ENCODE measurements around the gene KCNIP2.

KCNIP2 gene

DNA sequence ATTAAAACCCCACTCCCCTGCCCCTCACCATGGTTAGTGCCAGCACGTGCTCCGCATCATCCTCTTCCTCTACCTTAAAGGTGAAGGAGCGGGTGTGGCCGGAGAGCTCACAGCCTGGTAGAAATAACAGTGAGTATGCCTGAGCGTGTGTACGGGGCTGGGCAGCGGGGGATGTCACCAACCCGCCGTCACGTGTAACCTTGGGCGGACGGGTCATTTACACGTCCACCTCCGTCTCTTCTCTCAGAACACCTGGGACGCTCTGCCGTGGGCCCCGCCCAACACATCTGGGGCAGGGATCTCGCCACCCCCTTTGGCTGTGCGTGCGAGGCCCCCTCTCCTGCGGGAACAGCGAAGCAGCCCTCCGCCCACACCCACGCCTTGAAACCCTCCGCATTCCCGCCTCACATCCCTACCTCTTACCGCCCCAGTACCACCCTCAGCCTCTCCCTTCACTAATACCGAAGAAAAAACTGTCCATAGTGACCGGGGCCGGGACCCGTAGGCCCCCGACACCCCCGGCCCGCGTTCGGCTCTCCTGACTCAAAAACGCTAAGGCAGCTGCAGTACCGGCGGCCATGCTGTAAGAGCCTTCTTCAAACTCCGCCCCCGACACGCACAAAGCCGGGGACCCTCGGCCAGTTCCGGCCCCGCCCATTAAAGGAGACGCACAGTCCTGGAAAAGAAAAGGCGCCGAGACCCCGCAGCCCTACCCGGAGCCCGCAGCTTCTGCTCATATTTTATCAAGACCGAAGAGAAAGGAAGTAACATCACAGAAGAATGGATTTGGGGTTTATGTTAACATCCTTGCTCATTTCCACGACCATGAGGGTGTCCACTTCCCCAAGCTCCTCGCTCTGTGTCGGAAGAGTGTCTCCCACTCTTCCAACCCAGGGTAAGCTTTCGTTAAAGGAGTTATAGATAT lies 60.5 kb downstream of the KCNIP2 start, which contains the start of gene NPM3:
Gene NPM3, minus strand, starts transcription at position 636 of the 925 bp plus-strand sequence. Its CDS starts 56 bp downstream, at position 580.
- DNase-seq (ENCODE audit: low read depth) = peak; percentile 80

DNA sequence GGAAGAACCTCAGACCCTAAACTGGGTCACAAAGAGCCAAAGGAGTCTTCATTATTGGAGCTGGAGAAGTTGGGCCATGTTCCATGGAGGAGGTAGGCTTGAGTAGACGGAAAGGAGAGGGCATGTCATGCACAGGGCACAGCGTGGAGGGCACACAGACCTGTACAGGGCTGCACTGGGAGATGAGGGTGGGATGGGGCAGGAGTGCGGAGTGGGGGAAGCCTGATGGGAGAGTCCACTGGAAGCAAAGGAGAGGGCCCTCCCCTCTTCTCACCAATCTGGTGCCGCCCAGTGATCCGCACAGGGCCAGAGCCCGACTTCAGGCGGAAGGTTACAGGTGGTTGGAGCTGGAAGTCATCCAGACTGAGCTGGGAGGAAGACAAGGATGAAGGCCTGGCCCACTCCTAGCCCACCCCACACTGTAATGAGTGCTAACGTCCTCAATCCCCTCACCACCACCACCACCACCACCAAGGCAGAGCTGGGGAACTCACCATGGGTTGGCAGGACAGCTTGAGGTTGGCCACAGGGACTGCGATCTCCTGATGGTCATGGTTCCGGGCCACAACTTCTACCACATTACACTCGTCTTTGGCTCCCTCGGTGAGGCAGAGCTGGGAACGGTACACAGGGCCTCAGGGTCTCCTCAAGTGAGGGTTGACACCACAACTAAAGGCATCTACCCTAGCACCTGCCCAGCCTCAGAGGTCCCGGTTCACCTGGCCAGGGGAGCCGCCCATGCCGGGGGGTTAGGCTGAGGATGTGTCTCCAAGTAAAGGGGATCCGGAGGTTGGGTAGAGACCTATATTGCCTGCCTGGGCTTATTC lies 61.4 kb downstream of the KCNIP2 start:
- DNase-seq (ENCODE audit: low read depth) = no peak

GRCh38 chr10:101781655-101781983 lies 62.0 kb downstream of the KCNIP2 start:
- no peak for DNase-seq (ENCODE audit: low read depth)

GRCh38 chr10:101780818-101781654 lies 62.6 kb downstream of the KCNIP2 start:
- peak; percentile 45 for DNase-seq (ENCODE audit: low read depth)

DNA sequence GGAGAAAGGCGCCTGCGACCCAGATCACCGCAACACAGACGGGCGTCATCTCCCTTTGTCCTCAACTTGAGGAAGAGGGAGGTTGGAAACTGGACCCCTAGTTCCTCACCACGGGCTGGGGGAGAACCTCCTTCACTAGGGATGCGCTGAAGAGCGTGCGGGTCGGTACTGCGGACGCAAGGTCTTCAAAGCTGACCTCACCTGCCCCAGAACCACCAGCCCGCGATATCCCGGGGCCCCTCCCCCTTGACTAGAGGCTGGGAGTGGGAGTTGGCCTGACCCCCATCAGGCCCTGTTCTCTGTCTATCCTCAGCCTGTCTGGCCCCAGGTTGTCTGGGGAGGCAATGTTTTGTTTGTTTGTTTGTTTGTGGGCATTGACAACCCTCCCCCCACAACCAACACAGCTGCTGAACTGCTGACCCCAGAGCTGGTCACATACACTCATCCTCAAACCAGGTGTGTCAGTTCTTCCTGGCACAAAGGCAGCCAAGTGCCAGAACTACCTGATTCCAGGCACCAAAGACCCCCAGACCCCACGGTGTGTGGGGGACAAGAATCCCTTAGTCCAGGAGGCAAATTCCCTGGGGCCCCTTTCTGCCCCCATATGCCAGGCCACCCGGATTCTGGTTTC lies 63.3 kb downstream of the KCNIP2 start:
- DNase-seq (ENCODE audit: low read depth) = no peak

- peak; percentile 74 for DNase-seq (ENCODE audit: low read depth)
These were observed 63.9 kb downstream of the KCNIP2 start for GRCh38 chr10:101779544-101780186.

DNA sequence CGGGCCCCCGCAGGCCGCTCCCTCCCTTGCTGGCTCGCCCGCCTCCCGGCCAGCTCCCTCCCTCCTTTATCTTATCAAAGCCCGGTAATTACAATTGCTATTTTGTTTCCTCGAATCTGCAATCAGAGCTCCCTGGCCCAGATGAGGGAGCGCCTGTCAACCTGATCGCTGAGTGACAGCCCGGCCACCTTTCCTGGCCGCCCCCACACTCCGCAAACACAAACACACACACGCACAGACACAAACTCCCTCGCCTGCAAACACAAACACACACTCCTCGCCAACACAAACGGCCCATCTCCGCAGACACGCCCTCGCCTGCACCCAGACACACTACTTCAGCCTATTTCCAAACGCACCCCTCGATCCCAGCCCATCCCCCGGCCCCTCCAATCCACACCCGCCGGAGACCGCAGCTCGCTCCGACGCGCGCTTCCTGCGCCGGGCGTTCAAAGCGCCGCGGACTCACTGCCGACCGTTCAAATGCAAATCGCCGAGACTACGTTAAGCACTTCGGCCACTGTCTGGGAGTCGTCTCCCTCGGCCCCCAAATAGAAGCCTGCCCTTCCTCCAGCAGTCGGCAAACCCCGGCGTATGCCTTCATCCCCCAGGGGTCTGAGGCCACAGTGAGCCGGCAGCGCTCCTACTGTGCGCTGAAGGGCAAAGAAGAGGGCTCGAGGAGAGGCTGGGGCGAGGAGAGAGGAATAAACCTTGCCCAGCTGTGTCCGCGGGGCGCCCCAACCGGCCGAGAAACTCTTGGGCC lies 64.6 kb downstream of the KCNIP2 start:
- DNase-seq (ENCODE audit: low read depth) = no peak

DNA sequence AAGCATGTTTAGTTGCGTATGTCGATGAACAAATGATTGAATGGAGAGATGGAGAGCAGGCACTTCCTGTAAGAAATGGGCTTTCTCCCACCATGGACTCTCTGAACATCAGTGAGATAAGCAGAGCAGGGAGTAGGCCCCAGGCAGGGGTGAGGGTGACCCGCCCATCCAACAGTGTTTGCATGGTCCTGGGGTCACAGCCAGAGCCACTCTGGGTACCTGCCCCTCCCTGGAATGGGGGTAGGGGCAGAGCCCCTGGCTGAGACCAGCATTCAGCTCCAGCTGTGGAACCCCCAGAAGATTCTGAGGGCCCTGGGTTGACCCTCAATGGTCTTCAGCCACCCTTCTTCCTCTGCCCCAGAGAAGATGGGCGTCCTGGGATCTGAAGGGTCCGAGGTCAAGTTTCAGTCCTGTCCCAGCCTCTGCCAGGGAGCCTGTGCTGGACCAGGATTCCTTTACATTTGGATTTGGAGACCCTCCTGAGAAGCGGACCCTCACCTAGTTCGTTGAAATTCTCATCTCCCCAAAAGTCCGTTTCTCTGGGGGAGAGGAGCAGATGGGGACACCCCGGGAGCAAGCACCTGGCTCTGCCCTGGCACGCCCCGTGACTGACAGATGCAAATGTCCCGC lies 65.3 kb downstream of the KCNIP2 start:
- DNase-seq (ENCODE audit: low read depth) = no peak

DNA sequence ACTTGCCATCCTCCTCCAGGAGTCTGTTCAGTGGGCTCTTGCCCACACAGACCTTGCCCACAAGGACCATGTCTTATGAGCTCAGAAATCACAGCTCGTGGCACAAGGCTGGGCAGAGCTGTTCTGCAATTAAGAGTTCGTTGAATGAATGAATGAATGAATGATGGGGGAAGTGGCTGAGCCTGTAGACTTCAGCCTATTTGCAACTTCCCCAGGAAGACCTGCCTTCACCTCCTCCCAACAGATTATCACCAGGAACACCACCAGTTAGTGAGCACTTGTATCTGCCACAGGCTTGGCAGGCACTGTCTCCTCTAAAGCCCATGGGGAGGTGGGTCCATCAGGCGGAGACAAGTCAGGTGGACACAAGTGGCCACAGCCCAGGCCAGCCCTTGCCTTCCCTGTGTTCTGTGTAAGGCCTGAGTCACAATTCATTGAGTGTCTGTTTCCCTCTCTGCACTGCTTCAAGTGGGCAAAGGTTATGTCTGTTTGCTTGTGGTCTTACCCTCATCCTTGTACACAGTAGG lies 65.9 kb downstream of the KCNIP2 start:
- DNase-seq (ENCODE audit: low read depth) = no peak

- DNase-seq (ENCODE audit: low read depth) = no peak
These were observed 67.3 kb downstream of the KCNIP2 start for GRCh38 chr10:101776161-101776817.
